GM19043 (cell line): ENCODE data around the gene PLA2G4C.

Source experiments
- ATAC-seq: cut with Tn5 transposase; IDR thresholded peaks from one replicate; pipeline ENCODE4 v1.9.1; 2021; ENCODE audit warnings: low read depth; ENCODE audit not compliant: unreplicated experiment

PLA2G4C gene, protein sequence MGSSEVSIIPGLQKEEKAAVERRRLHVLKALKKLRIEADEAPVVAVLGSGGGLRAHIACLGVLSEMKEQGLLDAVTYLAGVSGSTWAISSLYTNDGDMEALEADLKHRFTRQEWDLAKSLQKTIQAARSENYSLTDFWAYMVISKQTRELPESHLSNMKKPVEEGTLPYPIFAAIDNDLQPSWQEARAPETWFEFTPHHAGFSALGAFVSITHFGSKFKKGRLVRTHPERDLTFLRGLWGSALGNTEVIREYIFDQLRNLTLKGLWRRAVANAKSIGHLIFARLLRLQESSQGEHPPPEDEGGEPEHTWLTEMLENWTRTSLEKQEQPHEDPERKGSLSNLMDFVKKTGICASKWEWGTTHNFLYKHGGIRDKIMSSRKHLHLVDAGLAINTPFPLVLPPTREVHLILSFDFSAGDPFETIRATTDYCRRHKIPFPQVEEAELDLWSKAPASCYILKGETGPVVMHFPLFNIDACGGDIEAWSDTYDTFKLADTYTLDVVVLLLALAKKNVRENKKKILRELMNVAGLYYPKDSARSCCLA

GRCh38 chr19:48110350-48110966, at the start of gene PLA2G4C:
Gene PLA2G4C (minus strand): TSS chr19:48110817. CDS start chr19:48106529, 4,288 bp downstream.
- ATAC-seq: no peak

DNA sequence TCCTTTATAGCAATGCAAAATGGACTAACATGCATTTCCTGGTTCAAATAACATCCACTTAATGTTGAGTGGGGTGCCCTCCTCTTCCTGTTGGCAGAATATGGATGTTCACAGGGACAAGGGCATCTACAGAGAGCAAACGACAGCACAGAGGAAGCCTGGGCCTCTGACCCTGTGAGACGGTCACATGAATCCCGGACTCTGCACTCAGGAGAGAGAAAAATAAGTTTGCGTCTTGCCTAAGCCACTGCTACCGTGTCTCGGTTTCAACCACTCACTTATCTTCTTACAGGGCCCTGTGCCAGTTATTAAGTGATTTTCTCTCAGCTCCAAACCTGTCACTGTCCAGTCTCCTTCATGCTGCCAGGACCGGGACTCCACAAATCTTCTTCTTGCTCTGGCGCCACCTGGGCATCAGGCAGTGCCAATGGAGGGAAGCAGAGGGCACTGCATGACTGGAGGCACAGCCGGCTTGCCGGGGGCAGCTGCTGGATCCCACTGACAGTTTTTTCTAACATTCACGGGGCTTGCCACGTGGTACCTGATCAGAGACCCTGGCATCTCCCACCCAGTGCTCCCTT, 47.7 kb upstream of the PLA2G4C start:
- ATAC-seq: no peak

DNA sequence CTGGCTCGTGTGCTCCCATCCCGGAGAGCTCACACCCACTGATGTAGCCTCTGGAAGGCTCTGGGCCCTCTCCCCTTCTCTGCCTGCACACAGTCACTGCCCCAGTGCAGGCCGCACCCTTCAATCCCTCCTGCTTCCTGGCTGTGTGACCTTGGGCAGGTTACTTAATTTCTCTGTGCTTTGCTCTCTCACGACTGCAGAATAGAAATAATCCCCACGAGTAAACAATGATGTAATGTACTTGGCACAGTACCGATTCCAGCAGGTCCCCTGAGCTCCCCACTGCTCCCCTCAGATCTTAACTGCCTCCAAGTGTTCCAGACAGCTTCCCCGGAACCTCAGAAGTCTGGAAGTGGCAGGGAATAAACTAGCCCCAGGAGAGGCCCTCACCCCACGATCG, 43.4 kb upstream of the PLA2G4C start:
- no peak for ATAC-seq

DNA sequence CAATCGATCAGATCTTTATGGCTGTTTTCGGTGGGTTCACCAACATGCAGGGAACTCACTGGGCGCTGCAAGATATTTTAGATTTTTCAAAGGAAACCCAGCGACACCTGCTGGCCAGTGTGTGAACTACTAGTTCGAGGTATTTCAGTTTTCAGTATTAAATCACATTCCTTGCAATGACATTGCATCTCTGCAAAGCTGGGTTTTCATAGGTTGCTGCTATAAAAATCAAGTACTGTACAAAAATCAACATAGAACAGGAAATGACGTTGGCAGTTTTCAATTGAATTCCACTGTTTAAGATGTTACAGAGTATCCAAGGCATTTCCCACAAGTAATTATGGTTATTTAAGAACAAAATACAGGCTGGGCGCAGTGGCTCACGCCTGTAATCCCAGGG, 41.9 kb upstream of the PLA2G4C start:
- no peak for ATAC-seq

- no peak for ATAC-seq
These were observed 38.8 kb upstream of the PLA2G4C start for GRCh38 chr19:48149430-48149829.

DNA sequence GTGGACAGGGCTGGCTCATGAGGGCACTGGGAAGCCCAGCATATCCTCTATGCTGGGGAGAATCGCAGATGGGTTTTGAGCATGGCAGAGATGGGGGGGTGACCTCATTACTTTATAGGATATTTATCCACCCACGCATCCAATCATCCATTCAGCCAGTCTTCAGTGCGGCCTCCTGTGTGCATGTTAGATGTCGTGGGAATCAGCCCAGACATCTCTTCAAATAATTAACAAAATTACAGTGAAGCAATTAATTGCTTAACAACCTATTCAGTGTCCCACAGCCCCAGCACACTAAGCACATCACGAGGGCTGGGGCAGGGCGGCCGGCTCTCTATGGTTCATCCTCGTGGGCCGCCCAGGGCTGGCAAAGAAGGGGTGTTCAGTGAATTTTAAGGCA, 38.0 kb upstream of the PLA2G4C start:
- ATAC-seq: no peak

- ATAC-seq: no peak
These were observed 37.1 kb upstream of the PLA2G4C start for GRCh38 chr19:48147597-48148175.

GRCh38 chr19:48139053-48139452, 28.4 kb upstream of the PLA2G4C start:
- ATAC-seq: no peak

- ATAC-seq: no peak
These were observed 26.8 kb upstream of the PLA2G4C start for GRCh38 chr19:48137411-48137810.

- ATAC-seq: no peak
These were observed 25.9 kb upstream of the PLA2G4C start for GRCh38 chr19:48136547-48136946.

DNA sequence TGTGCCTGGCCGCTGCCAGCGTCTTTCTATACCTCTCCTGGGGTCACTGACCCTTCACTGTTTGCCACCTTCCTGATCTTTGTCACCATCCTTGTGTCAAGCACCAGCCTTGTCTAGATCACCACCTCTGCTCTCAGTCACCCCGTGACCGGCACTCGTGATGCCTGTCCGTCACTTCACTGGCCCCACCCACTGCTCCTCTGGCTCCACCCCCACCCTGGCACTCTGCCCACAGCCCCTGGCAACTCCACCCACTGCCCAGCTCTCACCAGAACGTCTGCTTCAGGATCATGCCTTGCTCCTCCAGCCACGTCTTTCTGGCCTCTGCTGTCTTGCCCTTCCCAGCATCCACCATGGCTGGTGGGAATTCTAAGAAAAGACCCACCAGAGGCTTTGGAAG, 24.8 kb upstream of the PLA2G4C start:
- no peak for ATAC-seq

- no peak for ATAC-seq
These were observed 22.5 kb upstream of the PLA2G4C start for GRCh38 chr19:48133094-48133493.

GRCh38 chr19:48127561-48127960, 16.9 kb upstream of the PLA2G4C start:
- ATAC-seq: no peak

- no peak for ATAC-seq
These were observed 13.5 kb upstream of the PLA2G4C start for GRCh38 chr19:48123907-48124651.

DNA sequence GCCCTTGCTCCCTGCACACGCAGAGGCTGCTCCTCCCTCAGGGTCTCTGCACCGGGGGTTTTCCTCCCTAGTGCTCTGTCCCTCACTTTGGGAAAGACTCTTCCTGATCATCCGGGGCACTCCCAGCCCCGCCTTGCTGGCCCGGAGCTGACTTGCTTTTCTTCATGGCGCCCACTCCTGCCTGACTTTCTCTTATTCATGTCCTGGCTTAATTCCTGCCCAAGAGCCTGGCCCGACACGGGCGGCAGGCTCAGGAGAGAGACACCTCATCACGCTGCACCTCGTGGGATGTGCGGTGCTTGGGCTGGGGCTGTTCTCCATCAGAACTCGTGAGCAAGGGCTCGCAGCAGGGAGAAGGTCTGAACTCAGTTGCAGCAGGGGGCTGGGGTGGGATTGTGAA, 11.8 kb upstream of the PLA2G4C start:
- ATAC-seq: no peak

GRCh38 chr19:48121909-48122371, 11.3 kb upstream of the PLA2G4C start:
- no peak for ATAC-seq

DNA sequence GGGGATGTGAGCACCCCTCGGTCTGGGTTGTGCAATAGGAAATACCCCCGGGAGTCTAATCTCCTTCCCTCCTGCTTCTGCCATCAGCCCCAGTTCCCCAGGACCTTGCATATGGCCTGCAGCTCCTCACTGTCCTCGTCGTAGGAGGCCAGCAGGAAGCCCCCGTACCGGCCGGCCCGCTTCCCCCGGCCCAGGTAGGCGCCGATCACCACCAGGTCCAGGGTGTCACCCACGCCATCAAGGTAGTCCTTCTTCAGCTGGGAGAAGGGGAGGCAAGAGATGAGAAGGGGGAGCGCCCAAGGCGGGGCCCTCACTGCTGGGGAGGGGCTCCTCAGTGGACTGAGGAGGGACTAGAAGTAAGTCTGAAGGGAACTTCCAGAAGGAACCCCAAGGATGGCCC, 10.4 kb upstream of the PLA2G4C start:
- no peak for ATAC-seq

DNA sequence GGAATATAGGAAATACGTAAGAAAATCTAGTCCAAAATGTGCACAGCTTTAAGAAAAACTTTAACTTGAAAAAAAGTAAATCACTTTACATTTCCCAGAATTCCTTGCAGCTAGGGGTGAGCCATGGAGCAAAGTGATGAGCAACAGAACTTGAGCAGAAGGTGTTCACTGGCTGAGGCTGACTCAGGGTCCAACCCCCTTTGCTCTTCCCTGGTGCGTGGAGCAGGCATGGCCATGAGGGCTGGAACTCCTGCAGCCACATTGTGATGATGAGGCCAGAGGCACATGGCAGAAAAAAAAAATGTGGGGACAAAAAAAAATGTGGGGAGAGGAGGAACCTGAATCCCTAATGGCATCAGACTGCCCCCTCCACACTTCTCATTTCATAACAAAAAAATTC, 9.9 kb upstream of the PLA2G4C start:
- ATAC-seq: no peak

GRCh38 chr19:48118131-48118517, 7.5 kb upstream of the PLA2G4C start:
- ATAC-seq: no peak

GRCh38 chr19:48117515-48118130, 7.0 kb upstream of the PLA2G4C start:
- ATAC-seq: no peak
